KMS-11 (cell line): ENCODE measurements around the gene LDB3.

ENCODE experiments used
- H2AFZ ChIP-seq: fragments of 200-600 bp; sonication (generic); 2 replicates; pipeline ENCODE4 v1.6.1; 2016; ENCODE audit warnings: antibody characterized with exemption, mixed run types, low read depth
- H3K27ac ChIP-seq: fragments of 200-600 bp; sonication (generic); 2 replicates; pipeline ENCODE4 v1.6.1; 2016; ENCODE audit warnings: mild to moderate bottlenecking, mixed run types
- H3K27me3 ChIP-seq: fragments of 200-600 bp; sonication (generic); 2 replicates; pipeline ENCODE4 v1.6.1; 2017; ENCODE audit warnings: mild to moderate bottlenecking, low read depth, mixed run types, moderate library complexity; ENCODE audit not compliant: insufficient read depth
- H3K36me3 ChIP-seq: fragments of 200-600 bp; sonication (generic); 2 replicates; pipeline ENCODE4 v1.6.1; 2017; ENCODE audit warnings: mild to moderate bottlenecking, mixed run types; ENCODE audit not compliant: insufficient read depth
- H3K4me1 ChIP-seq: fragments of 200-600 bp; sonication (generic); 2 replicates; pipeline ENCODE4 v1.6.1; 2016; ENCODE audit warnings: mild to moderate bottlenecking, low read depth, mixed run types; ENCODE audit not compliant: poor library complexity, severe bottlenecking
- H3K4me2 ChIP-seq: fragments of 200-600 bp; sonication (generic); 2 replicates; pipeline ENCODE4 v1.7.0; 2016; ENCODE audit warnings: mild to moderate bottlenecking, mixed run types
- H3K4me3 ChIP-seq: fragments of 200-600 bp; sonication (generic); IDR thresholded peaks from 2 replicates; pipeline ENCODE4 v1.6.1; 2017; ENCODE audit warnings: low read depth, low read length, mixed read lengths; ENCODE audit not compliant: insufficient read depth
- H3K79me2 ChIP-seq: fragments of 200-600 bp; sonication (generic); 2 replicates; pipeline ENCODE4 v1.6.1; 2016; ENCODE audit warnings: low read depth, mixed run types; ENCODE audit not compliant: insufficient read depth
- H3K9ac ChIP-seq: fragments of 200-600 bp; sonication (generic); 2 replicates; pipeline ENCODE4 v1.6.1; 2016; ENCODE audit warnings: mild to moderate bottlenecking, mixed run types
- H4K20me1 ChIP-seq: fragments of 200-600 bp; sonication (generic); 2 replicates; pipeline ENCODE4 v1.6.1; 2016; ENCODE audit warnings: mild to moderate bottlenecking, mixed run types; ENCODE audit not compliant: insufficient read depth
- TF ChIP-seq, protein P1 (sequence below): fragments of 200-600 bp; sonication (generic); conservative IDR thresholded peaks from 2 replicates; pipeline ENCODE4 v1.6.1; 2017; ENCODE audit warnings: low read depth, mild to moderate bottlenecking, antibody characterized with exemption, low read length, moderate library complexity, mixed read lengths

LDB3 gene

DNA sequence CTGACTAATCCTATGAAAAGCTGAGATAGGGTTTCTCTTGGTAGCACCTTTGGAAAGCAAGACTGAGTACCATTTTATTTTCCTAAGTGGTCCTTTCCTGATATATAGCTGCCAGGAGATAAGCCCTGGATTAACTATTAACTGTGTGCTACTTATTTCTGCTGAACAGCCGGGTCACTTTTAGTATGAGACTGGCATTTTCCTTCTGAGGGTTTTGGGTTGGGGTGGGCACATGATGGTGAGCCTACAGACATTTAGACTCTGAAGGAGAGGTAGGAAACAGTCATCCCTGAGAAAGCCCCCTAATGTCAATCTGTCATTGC, 58.3 kb downstream of the LDB3 start:
- Histone ChIP-seq H3K9ac (no peak overlapping the region), H2AFZ (no peak overlapping the region), H3K4me3 (no peak overlapping the region), H3K36me3 (no peaks in the 10 kb centered on the region), H3K27me3 (no peaks in the 10 kb centered on the region), H4K20me1 (no peaks in the 10 kb centered on the region), H3K4me2 (no peak overlapping the region), H3K4me1 (no peaks in the 10 kb centered on the region), H3K27ac (no peak overlapping the region), H3K79me2 (no peaks in the 10 kb centered on the region)
- TF ChIP-seq, protein P1, sequence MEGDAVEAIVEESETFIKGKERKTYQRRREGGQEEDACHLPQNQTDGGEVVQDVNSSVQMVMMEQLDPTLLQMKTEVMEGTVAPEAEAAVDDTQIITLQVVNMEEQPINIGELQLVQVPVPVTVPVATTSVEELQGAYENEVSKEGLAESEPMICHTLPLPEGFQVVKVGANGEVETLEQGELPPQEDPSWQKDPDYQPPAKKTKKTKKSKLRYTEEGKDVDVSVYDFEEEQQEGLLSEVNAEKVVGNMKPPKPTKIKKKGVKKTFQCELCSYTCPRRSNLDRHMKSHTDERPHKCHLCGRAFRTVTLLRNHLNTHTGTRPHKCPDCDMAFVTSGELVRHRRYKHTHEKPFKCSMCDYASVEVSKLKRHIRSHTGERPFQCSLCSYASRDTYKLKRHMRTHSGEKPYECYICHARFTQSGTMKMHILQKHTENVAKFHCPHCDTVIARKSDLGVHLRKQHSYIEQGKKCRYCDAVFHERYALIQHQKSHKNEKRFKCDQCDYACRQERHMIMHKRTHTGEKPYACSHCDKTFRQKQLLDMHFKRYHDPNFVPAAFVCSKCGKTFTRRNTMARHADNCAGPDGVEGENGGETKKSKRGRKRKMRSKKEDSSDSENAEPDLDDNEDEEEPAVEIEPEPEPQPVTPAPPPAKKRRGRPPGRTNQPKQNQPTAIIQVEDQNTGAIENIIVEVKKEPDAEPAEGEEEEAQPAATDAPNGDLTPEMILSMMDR, result no peak

DNA sequence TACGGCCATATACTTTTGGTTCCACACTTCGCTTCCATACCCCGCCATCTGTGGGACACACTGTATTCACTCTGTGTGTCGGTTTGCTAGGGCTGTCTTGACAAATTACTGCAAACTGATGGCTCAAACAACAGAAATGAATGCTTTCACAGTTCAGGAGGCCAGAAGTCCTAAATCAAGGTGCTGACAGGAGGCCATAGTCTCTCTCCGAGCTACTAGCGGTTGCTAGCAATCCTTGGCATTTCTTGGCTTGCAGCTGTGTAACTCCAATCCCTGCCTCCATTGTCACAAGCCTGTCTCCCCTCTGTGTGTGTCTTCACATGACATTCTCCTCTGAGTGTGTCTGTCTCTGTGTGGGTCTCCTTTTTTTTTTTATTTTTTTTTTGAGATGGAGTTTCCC, 59.2 kb downstream of the LDB3 start:
- Histone ChIP-seq H3K4me1 (no peaks in the 10 kb centered on the region), H3K79me2 (no peaks in the 10 kb centered on the region), H2AFZ (no peak overlapping the region), H3K9ac (no peak overlapping the region), H4K20me1 (no peaks in the 10 kb centered on the region), H3K4me3 (no peak overlapping the region), H3K27me3 (no peaks in the 10 kb centered on the region), H3K27ac (no peak overlapping the region), H3K36me3 (no peaks in the 10 kb centered on the region), H3K4me2 (no peak overlapping the region)
- TF ChIP-seq, protein P1, result no peak

DNA sequence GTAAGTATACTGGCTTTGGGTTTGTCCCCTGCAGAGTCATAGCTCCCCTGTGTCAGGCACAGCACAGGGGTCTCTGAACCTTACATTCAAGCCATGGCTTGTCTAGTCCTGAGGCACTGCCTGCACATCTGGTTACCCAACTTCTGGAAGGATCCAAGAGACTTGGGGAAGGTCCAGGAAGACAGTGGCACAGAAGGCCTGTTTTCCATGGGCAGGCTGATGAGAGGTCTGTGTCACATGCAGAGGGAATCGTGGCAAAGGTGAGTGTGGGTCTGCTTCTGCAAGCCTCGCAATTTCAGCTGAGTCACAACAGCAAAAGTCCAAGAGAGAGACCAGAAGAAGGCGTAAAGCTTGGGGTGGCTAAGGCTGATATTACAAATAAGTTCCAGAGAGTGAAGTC, 59.7 kb downstream of the LDB3 start:
- no peaks in the 10 kb centered on the region for H3K4me1 ChIP-seq
- no peak overlapping the region for H3K9ac ChIP-seq

DNA sequence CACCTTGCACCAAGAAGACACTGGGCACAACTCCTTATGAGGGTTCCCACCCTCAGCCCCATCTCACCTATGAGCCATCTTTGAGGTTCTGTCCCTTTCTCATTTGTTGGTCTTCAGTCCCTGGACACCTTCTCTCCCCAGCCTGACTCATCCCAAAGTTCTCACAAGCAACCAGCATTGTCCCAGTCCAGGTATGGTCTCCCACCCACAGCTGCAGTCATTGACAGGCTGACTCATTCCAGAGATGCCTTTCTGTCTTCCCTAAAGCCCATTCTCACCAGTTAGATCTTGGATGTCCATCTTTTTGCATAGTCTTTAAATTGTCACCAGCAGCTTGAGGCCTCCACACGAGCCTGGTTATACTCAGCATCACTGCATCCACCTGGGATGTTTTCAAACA, 61.4 kb downstream of the LDB3 start:
- Histone ChIP-seq H3K27ac (no peak overlapping the region), H3K79me2 (no peaks in the 10 kb centered on the region), H4K20me1 (no peaks in the 10 kb centered on the region), H2AFZ (no peak overlapping the region), H3K4me3 (no peak overlapping the region), H3K27me3 (no peaks in the 10 kb centered on the region), H3K9ac (no peak overlapping the region), H3K4me1 (no peaks in the 10 kb centered on the region), H3K4me2 (no peak overlapping the region), H3K36me3 (no peaks in the 10 kb centered on the region)
- TF ChIP-seq, protein P1, result no peak

More for the DNA sequence above, 59.7 kb downstream of the LDB3 start:
- Histone ChIP-seq H3K4me3 (no peak overlapping the region), H3K4me2 (no peak overlapping the region), H3K79me2 (no peaks in the 10 kb centered on the region), H2AFZ (no peak overlapping the region), H4K20me1 (no peaks in the 10 kb centered on the region), H3K27me3 (no peaks in the 10 kb centered on the region), H3K36me3 (no peaks in the 10 kb centered on the region), H3K27ac (no peak overlapping the region)
- TF ChIP-seq, protein P1, result no peak

DNA sequence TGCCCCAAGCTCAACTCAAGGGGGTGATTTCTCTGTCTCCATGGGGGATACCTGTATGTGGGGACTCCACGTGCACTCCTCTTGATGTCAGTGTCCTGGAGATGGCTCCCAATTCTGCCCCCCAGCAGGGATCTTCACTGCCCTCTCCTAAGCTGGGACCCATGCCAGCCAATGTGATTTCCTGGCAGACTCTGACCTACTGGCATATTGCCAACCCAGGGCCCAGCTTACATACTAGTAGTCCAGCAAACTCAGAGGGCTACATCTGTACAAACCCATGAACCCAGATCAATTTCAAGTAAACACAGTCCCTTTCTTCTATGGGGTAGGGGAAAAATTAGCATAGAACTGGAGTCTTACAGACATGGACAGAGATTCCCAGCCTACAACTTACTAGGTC, 61.9 kb downstream of the LDB3 start:
- TF ChIP-seq, protein P1, result no peak

More for the DNA sequence above, 61.9 kb downstream of the LDB3 start:
- Histone ChIP-seq H3K79me2 (no peaks in the 10 kb centered on the region), H4K20me1 (no peaks in the 10 kb centered on the region), H2AFZ (no peak overlapping the region), H3K27me3 (no peaks in the 10 kb centered on the region), H3K9ac (no peak overlapping the region), H3K4me1 (no peaks in the 10 kb centered on the region), H3K4me3 (no peak overlapping the region), H3K4me2 (no peak overlapping the region), H3K36me3 (no peaks in the 10 kb centered on the region), H3K27ac (no peak overlapping the region)
